ENCODE data around the gene DXO.
A peak's percentile ranks its signal among the peaks of the same experiment; 100 is the strongest.
"Not testable (repeated sequence)": the region's sequence is repeated elsewhere in the genome, so short reads cannot be mapped to it uniquely, and the experiment has no call there.

The DXO gene

DNA sequence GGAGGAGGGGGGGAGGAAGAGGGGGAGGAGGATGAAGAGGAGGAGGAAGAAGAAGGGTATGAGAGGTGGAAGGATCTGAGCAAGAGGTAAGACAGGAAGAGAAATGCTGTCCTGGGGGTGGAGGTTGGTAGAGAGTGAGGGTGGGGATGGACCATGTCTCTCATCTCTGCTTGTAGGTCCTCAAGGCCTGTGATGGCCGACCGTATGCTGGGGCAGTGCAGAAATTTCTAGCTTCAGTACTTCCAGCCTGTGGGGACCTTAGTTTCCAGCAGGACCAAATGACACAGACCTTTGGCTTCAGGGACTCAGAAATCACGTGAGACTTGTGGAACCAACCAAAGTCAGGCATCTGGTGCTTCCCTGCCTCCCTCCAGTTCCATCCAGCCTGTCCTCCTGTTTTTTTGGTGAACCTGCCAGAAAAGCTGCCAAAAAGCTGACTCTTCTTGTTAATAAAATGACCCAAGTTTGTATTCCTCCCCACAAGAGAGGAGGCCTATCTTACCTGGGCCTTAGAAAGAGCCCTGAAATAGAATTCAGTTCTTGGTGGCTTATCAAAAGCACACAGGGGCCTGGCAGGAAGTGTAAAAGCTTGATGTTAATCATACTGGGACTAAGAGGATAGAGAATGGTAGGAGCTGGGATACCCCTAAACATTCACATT is 7.4 kb upstream of the DXO start:
- DNase-seq = no peak

DNA sequence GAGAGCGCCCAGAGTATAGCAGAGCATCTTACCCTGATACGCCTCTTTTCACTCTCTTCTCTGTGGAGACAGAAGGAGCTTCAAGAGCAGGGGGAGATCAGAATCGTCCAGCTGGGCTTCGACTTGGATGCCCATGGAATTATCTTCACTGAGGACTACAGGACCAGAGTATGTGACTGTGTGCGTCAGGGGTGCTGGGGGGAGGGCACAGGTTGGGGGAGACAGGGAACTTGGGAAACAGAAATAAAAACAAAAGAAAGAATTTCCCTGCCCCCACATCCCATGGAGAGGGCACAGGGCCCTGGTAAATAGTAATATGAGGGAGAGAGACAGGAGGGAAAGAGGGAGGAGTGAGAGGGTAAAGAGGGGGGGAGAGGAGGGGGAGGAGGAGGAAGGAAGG is 6.9 kb upstream of the DXO start:
- no peak for DNase-seq

DNA sequence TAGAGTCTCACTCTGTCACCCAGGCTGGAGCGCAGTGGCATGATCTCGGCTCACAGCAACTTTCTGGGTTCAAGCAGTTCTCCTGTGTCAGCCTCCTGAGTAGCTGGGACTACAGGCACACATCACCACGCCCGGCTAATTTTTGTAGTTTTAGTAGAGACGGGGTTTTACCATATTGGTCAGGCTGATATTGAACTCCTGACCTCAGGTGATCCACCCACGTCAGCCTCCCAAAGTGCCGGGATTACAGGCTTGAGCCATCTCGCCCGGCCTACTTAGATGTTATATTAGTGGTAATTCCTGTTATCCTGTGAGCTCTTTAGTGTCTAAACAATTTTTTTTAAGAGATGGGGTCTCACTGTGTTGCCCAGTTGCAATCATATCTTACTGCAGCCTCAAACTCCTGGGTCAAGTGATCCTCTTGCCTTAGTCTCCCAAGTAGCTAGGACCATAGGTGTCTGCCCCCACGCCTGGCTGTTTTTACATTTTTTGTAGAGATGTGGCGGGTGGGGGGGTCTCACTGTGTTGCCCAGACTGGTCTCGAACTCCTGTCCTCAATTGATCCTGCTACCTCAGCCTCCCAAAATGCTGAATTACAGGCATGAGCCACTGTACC is 6.0 kb upstream of the DXO start:
- no peak for DNase-seq

DNA sequence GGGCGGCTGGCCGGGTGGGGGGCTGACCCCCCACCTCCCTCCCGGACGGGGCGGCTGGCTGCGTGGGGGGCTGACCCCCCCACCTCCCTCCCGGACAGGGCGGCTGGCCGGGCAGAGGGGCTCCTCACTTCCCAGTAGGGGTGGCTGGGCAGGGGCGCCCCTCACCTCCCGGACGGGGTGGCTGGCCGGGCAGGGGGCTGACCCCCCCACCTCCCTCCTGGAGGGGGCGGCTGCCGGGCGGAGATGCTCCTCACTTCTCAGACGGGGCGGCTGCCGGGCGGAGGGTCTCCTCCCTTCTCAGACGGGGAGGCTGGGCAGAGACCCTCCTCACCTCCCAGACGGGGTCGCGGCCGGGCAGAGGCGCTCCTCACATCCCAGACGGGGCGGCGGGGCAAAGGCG is 4.1 kb upstream of the DXO start:
- not testable (repeated sequence) for DNase-seq

DNA sequence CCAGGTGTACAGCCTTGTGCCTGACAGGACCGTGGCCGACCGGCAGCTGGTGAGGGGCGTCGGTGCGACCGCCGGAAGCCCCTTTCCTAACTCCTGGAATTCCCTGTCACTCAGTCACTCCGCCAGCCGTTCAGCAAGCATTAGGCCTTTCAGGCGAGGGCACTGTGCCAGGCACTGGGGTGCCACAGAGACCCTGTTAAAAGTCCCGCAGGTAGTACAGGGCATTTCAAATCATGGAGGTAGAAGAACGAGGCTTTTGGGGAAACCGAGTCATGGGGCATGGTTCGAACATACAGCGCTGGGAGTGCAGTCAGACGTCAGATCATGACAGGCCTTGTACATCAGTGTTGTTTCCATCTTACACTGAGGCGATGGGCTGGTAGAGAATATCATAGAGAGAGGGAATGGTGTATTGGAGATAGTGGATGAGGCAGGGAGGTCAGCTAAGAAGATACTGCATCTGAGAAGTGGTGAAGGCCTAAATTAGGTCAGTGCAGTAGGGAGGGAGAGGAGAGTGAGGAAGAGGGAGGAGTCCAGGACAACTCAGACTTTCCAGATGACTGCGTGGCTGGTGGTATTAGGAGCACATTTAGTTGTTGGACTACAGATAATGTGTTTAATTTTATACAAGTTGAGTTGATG is 892 bp upstream of the DXO start:
- no peak for DNase-seq

DNA sequence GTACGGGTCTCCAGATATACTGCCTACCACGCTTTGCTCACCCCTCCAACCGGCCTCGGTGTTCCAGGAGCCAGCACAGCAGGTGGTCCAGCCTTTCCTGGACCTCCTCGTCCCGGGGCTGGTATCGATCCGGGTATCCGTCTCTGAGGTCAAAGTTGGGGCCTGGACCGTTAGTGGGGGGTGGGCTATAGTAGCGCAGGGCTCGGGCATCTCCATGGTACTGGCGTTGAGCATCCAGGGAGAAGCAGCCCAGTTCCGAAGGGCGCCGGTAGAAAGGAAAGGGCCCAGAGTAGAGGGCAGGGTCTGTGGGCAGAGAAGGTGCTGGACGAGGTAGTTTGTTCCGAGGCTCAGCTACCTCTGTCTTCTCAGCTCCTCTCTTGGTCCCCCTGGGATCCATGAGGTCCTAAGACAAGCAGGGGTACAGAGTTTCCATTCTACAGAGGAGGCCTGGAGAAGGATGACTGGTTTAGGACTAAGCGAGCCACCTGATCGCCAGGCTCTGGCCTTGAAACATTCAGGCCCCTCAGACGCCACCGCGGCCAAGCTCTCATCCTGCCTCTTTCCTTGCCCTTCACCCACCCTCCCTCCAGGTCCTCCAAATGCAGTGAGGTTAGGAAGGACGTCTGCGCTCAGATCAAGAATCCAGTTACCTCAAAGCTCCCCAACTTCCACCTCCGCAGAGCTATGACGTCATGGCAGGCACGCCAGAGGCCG is 502 bp downstream of the DXO start:
- no peak for DNase-seq

DNA sequence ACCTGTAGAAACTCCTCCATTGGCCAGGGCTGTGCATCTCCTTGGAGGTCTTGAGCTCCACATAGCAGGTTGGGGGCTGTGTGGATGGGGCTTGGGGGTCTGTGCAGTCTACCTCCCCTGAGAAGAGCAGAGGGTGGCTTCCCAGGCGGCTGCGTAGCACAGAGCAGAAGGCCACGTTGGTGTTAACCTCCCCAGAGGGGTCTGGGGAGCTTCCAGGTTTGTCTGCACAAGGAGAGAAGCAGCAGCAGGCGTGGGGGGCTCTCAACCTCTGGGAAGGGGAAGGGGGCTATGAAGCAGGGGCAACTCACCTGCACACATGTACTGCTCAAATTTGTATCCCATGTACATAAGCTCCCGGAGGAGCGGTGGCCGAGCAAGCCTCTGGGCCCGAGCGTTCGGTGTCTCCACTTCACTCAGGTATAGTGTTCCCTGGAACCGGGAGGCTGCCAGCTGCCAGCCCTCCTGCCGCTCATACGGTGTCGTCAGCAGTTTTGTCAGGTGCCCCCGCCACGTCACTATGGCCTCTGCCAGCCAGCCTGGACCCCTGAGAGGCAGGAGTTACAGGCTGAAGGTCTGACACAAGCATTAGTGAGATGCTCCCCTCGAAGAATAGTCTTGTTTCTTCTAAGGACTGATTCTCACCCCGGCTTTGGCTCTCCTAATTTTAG is 1.2 kb downstream of the DXO start:
- DNase-seq = peak in 1 of 2 experiments; percentile 20

DNA sequence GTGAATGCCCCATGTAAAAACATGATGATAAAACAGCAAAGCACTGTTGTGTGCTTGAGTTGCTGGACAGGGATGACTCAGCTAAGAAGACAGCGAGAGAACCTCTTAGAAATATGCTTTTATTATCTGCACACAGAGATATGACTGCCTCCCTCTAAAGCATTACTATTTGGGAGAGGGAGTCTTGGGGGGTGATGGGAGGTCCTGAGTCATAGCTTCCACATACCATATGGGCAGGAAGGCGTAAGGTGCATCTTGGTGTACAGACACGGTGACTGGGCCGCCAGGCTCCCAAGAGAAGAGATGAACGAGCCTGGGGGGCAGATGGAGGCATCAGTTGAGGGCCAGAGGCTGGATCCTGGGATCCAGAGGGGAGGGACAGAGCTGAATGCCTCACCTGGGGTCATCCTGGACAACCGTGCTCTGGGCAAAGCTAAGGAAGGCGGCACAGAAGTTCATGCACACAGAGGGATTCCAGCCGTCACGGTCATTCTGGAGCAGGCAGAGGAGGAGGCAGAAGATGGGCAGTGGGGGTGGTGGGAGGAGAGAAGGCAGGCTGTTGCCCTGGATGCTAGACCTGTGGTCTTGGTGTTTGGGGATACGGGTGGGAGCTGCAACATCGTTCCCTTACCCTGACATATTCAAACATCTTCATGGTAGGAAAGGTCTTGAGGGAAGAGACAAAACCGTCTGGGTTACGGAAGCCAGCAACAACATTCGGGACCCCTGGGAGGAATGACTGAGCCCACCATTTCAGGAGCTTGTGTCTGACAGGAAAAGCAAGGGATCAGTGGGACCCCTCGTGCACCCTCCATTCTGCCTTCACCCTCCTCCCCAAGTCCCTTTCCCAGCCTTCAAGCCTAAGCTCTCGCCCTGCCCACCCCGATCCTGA is 2.0 kb downstream of the DXO start:
- DNase-seq = no peak

DNA sequence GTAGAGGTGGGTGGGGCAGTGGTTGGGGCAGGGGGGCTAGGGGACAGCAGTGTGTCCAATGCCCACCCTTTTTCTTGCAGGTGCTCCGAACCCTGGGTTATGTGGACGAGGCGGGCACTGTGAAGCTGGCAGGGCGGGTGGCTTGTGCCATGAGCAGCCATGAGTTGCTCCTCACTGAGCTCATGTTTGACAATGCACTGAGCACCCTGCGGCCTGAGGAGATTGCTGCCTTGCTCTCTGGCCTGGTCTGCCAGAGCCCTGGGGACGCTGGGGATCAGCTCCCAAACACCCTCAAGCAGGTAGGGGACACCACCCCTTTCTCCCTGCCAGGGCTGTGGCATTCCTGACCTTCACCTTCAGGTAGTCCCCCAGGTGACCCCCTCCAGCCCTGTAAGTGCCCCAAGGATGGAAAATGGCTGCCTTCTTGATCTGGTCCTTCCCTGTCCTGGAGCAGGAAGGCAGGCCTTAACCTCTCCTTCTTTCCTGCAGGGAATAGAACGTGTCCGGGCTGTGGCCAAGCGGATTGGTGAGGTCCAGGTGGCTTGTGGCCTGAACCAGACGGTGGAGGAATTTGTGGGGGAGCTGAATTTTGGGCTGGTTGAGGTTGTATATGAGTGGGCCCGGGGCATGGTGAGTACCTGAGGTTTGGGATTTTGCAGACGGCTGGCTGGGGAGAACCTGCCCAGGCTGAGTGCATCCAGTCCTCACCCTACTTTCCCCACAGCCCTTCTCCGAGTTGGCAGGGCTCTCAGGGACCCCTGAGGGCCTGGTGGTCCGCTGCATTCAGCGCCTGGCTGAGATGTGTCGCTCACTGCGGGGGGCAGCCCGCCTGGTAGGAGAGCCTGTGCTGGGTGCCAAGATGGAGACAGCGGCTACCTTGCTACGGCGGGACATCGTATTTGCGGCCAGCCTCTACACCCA is 2.9 kb downstream of the DXO start:
- no peak for DNase-seq

DNA sequence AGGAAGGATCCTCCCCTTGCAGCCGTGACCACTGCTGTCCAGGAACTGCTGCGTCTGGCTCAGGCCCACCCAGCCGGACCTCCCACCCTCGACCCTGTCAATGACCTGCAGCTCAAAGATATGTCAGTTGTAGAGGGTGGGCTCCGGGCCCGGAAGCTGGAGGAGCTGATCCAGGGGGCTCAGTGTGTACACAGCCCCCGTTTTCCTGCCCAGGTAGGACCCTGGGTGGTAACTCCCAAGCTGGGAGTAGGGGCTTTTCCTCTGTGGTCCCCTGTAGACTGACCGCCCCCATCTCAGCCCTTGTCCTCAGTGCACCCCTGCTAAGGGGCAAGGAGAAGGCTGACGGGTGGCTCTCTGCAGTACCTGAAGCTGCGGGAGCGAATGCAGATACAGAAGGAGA is 3.6 kb downstream of the DXO start:
- no peak for DNase-seq

DNA sequence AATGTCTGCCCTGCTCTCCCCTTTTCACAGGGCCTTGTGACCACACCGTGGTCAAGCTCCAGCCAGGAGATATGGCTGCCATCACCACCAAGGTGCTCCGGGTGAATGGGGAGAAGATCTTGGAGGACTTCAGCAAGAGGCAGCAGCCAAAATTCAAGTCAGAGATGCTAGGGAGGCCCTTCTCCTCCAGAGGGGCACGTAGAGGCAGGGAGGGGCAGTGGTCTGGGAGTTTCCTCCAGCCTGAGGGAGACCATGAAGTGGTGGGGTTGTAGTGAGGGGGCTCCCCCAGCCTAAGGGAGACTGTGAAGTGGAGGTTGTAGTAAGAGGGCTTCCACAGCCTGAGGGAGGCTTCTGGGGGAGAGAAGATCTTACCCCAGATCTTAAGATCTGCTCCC is 4.0 kb downstream of the DXO start:
- no peak for DNase-seq

DNA sequence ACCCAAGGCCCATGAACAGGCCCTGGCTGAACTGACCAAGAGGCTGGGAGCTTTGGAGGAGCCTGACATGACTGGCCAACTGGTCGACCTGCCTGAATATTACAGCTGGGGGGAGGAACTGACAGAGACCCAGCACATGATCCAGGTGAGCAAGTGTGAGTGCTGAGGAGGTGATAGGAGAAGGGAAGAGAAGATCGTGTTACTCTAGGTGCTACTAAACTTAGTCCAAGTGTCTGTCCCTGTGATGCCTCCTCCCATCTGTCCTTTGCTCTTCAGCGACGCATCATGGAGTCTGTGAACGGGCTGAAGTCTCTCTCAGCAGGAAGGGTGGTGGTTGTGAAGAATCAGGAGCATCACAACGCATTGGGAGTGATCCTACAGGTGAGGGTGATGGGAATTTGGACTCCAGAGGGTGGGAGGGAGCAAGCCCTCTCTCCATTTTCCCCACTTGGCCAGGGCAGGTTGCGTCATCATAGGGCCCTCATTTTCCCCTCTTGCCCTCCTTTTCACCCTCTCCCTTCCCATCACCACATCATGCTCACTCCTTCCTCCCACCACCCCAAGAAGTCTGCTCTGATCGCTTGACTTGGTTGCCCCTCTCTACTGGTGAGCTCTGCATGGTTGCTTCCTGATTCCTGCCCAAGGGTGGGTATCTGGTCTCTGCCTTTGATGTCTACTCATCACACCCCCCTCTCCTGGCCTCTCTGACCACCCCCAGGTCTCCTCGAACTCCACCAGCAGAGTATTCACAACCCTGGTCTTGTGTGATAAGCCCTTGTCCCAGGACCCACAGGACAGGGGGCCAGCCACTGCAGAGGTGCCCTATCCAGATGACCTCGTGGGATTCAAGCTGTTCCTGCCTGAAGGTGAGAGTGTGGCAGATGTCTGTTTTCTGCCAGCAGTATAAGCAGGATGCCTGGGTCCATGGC is 4.7 kb downstream of the DXO start:
- DNase-seq = no peak

DNA sequence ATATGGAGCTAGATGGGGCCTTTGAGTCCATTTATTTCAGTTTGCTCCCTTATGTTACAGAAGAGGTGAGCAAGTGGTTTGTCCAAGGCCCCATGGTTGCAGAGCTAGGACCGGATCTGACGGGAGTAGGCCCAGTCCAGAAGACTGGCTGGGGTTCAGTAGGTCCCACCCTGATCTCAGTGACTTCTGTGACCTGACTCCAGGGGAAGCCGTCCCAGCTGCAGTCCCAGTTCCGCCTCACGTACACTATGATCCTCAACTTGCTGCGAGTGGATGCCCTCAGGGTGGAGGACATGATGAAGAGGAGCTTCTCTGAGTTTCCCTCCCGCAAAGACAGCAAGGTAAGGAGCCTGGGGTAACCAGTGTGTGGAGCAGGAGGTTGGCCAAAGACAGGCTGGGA is 5.4 kb downstream of the DXO start:
- no peak for DNase-seq

DNA sequence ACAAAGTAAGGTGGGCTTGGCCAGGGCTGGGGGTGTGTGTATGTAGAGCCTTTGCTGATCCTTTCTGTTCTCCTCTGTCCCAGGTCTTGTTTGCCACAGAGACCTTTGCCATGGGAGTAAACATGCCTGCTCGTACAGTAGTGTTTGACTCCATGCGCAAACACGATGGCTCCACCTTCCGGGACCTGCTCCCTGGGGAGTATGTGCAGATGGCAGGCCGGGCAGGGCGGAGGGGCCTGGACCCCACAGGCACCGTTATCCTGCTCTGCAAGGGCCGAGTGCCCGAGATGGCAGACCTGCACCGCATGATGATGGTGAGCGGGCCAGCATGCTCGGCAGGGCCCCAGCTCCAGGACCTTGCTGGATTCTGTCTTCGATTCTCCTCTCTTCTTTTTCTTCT is 6.2 kb downstream of the DXO start:
- DNase-seq = no peak

DNA sequence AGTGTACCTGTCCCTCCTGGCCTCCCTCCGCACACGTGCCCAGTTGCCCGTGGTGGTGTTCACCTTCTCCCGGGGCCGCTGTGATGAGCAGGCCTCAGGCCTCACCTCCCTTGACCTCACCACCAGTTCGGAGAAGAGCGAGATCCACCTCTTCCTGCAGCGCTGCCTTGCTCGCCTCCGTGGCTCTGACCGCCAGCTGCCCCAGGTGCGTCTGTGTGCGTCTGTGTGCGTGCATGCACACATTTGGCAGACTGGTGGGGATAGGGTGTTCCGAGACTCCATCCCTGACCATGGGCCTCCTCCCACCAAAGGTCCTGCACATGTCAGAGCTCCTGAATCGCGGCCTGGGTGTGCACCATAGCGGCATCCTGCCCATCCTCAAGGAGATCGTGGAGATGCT is 8.0 kb downstream of the DXO start:
- no peak for DNase-seq

DNA sequence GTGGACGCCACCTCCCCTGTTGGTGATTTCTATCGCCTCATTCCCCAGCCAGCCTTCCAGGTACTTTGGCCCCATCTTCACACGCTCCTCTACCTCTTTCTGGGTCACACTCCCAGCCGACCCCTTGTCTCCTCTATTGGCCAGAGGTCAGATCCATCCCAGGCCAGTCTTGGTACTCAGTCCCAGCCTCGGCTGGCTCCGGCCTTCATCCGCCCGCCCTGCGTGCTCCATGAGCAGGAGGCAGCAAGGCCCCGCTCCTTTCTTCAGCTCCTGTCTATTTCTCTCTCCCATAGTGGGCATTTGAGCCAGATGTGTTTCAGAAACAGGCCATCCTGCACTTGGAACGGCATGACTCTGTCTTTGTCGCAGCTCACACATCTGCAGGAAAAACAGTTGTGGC is 10.3 kb downstream of the DXO start:
- DNase-seq = no peak

DNA sequence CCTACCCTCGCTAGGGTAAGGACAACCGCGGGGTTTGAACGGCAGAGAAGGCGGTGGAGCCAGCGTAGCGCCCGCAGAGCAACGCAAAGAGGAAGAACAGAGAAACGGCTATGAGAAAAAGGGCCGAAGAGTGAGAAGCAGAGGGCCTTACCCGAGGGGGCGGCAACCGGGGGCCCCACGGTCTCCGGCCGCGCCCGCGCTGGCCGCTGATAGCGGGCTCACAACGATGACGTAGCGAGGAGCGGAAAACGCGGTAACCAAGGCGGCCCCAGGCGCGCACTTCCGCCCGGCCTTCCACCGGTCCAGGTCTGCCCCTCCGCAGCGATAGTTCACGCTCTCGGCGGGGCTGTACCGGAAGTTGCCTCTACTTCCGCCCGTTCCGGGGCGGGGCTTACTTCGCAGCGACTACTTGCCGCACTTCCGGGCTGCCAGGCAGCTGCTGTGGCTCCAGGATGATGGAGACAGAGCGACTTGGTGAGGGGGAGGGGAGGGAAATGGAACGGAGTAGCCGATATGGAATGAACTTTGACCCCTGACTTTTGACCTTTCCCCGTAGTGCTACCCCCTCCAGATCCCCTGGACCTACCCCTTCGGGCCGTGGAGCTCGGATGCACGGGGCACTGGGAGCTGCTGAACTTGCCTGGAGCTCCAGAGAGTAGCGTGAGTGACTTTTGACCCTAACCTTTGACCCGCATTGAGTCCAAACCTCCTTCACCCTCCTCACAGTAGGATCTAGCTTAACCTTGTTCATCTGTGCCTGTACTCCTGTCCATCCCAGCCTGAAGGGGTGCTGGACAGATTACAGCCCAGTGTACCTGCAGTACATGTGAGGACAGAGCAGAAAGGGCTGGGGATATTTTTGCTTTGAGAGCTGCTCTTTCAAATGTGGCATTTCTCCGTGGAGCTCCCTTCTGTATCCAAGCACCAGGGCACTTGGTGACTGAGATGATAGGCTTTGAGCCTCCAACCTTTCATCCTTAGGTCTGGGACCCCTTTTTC is 12.9 kb downstream of the DXO start, which contains the start of the genes NELFE and SKIC2:
Gene NELFE (minus strand): TSS at position 231 of the 999 bp plus-strand sequence. CDS start 525 bp downstream, outside the sequence.
Gene SKIC2 (plus strand): TSS at position 435 of the 999 bp plus-strand sequence. CDS start 18 bp downstream, at position 453.
- peak; percentile 81 to 98 for DNase-seq

DNA sequence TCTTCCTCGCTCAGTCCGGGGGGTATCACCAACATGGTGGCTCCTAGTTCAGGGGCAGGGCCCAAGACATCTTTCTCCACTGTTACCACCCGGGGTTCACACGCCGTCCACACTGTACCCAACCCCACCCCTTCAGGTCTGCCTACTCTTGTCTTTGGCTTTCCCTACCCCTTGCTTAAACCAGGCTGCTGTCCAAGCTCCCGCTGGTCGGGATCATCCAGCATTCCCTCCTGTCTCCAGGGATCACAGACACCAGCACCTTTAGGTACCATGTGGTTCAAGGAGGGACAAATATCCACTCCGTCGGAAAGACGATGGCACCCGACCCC is 13.6 kb downstream of the DXO start:
- DNase-seq = no peak

DNA sequence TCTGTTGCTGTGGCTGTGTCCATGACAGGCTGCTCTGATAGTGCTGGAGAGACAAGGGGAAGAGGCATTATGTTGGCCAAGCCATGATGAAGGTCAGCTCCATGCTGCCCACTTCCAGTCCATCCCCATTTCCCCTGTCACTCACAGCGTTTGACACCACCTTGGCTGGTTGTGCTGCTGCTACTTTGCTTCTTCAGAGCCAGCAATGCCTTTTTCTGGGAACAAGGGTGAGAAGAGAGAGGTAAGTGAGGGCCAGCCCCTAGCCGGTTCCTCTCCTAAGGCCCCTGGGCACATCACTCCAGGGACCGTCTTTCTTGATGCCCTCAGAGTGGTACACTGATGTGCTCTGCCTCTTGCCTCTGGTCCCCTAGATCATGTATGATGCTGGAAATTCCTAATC is 15.1 kb downstream of the DXO start:
- DNase-seq = no peak

All from NCI-H524 (cell line).